ENCODE measurements around the gene EVC2. TPM values are rescaled to one million over a fixed set of nuclear protein-coding genes. Genes with fewer than 3 reads are reported as not detected.

EVC2 gene
- total and polyA plus RNA-seq, 2 of the 4 experiments (the other 2 are of a cell fraction) = 2.7 to 5.9 TPM

DNA sequence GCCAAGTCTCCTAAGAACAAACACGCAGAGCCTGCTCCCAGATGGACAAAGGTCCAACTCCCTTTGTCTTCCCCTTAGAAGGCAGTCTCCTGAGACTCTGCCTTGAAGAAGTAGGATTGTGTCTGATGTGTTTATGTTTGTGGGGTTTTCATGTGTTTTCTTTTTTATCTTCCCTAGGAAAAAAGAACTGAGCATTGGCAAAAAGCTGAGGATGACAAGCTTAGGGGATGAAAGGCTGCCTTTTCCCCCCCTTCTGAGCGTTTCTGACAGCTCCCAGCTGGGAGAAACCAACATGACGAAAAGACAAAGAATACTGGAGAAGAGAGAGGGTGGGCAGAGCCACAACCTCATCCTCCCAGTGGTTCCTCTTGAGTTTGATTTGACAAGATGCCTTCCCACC lies 181.1 kb downstream of the EVC2 start:
- intact Hi-C loops (cut with micrococcal nuclease) (no loop called here), in situ Hi-C loops (cut with MboI; ENCODE audit: low sequenced_read_pairs) (no loop called here), dilution Hi-C loops (cut with HindIII; ENCODE audit: low sequenced_read_pairs, unreplicated experiment) (no loop called here)
- Histone ChIP-seq H3K27ac (ENCODE audit: insufficient read depth, low read length) (no peak overlapping the region), H3K4me2 (ENCODE audit: low read depth, low read length) (no peak overlapping the region), H2AK5ac (ENCODE audit: low read depth, low read length) (no peak overlapping the region), H3K9me3 (ENCODE audit: control insufficient read depth, insufficient read depth, low read length) (no peaks in the 10 kb centered on the region), H3K36me3 (ENCODE audit: control insufficient read depth, insufficient read depth, low read length) (peaks cover 6% of the 10 kb centered on the region; the same call in 1 of the 2 replicates), H2BK5ac (ENCODE audit: low read depth, low read length, poor library complexity, severe bottlenecking) (no peak overlapping the region), H2AFZ (replicated peaks; ENCODE audit: low read length, poor library complexity) (no peak overlapping the region), H3K79me1 (ENCODE audit: low read depth in 1 of 2, low read length in 2 of 2) (no peaks in the 10 kb centered on the region), H3K4me3 (ENCODE audit: insufficient read depth, low read depth, low read length) (no peak overlapping the region), H3K9me1 (ENCODE audit: insufficient read depth, low read length) (peaks cover 7% of the 10 kb centered on the region; the same call in 1 of the 2 replicates), H4K5ac (ENCODE audit: low read depth, low read length) (no peak overlapping the region), H4K20me1 (ENCODE audit: insufficient read depth, low read length) (no peaks in the 10 kb centered on the region), H2BK15ac (ENCODE audit: low read depth, low read length) (no peak overlapping the region), H2AK9ac (replicated peaks; ENCODE audit: low read depth, low read length, poor library complexity) (no peak overlapping the region), H3K18ac (ENCODE audit: low read depth, low read length) (no peak overlapping the region), H3K56ac (ENCODE audit: extremely low read depth, insufficient read depth, low read length) (no peak overlapping the region), H2BK20ac (ENCODE audit: low read depth, low read length) (no peak overlapping the region), H3K27me3 (ENCODE audit: control insufficient read depth, insufficient read depth, low read length) (no peaks in the 10 kb centered on the region), H4K8ac (ENCODE audit: low read depth in 2 of 2, low read length in 2 of 2) (no peak overlapping the region), H3K14ac (replicated peaks; ENCODE audit: low read depth, low read length) (no peak overlapping the region), H2BK120ac (ENCODE audit: low read depth, low read length) (no peak overlapping the region), H3K9ac (ENCODE audit: low read depth, low read length) (no peak overlapping the region), H3K4ac (ENCODE audit: low read depth, low read length) (no peak overlapping the region), H4K91ac (ENCODE audit: insufficient read depth, low read depth, low read length) (no peak overlapping the region), H3K23ac (ENCODE audit: low read depth, low read length) (no peak overlapping the region), H3K4me1 (ENCODE audit: control insufficient read depth, insufficient read depth, low read length) (peaks cover 3% of the 10 kb centered on the region; the same call in 1 of the 2 replicates)
- POLR2A ChIA-PET (ENCODE audit: unreplicated experiment) = no interaction called here
- ATAC-seq (ENCODE audit: low read depth) (no peak), DNase-seq (no peak)
- CTCF ChIA-PET = no interaction called here
- TF ChIP-seq CEBPB (IDR thresholded peaks at IDR 0.05; ENCODE audit: low read depth, low read length) = no peak
- WGBS, 2 experiments (ENCODE audit: extremely low coverage in 2 of 2, insufficient read length in 1 of 2) = no CpG with 5 or more reads among the region's 3 CpGs
- no TSS peak for BruUV-seq (replicated peaks)

Data from IMR-90 (cell line).